Measurements from ENCODE around the gene TALDO1. TPM values are rescaled to one million over a fixed set of nuclear protein-coding genes. Genes with fewer than 3 reads are reported as not detected.

Gene TALDO1
- total and polyA plus RNA-seq, 4 donors: 72.5 to 181 (median 128) TPM

GRCh38 chr11:699753-700152 lies 47.5 kb upstream of the TALDO1 start:
- TF ChIP-seq RAD21 (IDR thresholded peaks at IDR 0.05) (no peak), REST (IDR thresholded peaks at IDR 0.05) (no peak)
- no peaks in the 10 kb centered on the region for H3K27me3 ChIP-seq (ENCODE audit: control insufficient read depth in 4 of 4, insufficient read depth in 4 of 4, low read length in 3 of 4)
- no peak overlapping the region for H3K9ac ChIP-seq (ENCODE audit: low read depth in 1 of 2, low read length in 2 of 2)
- H3K4me1 ChIP-seq (ENCODE audit: control insufficient read depth in 4 of 4, insufficient read depth in 4 of 4, low read length in 3 of 4): peaks cover 18 to 51% (median 31%) of the 10 kb centered on the region in 4 donors
- H3K4me3 ChIP-seq (ENCODE audit: low read depth in 1 of 3, low read length in 3 of 3): no peak overlapping the region
- 98% methylated on average over 1 of the region's 1 CpG for WGBS
- peaks cover 0 to 2% (median 0%) of the 10 kb centered on the region in 4 donors for H3K36me3 ChIP-seq (ENCODE audit: control insufficient read depth in 4 of 4, insufficient read depth in 3 of 4, low read depth in 1 of 4, low read length in 3 of 4)
- no peak for DNase-seq (ENCODE audit: low spot score)
- no peak overlapping the region for H3K27ac ChIP-seq (ENCODE audit: low read depth in 1 of 2, low read length in 2 of 2)
- H3K9me3 ChIP-seq (ENCODE audit: control insufficient read depth in 4 of 4, low read length in 3 of 4): no peaks in the 10 kb centered on the region

- 94% methylated on average over 22 of the region's 22 CpGs for WGBS
- no peaks in the 10 kb centered on the region for H3K27me3 ChIP-seq (ENCODE audit: control insufficient read depth in 4 of 4, insufficient read depth in 4 of 4, low read length in 3 of 4)
- TF ChIP-seq ATF3 (IDR thresholded peaks at IDR 0.05) (no peak), GABPA (IDR thresholded peaks at IDR 0.05 in 1 of 2, conservative IDR thresholded peaks at IDR 0.05 in 1 of 2) (no peak), YY1 (IDR thresholded peaks at IDR 0.05) (no peak), NR2F2 (IDR thresholded peaks at IDR 0.05) (no peak), HNF4A (conservative IDR thresholded peaks at IDR 0.05) (no peak), SP1 (IDR thresholded peaks at IDR 0.05) (no peak), ZBTB33 (IDR thresholded peaks at IDR 0.05) (no peak), CTCF (IDR thresholded peaks at IDR 0.05; ENCODE audit: low read depth, low read length, missing input control) (no peak), TAF1 (conservative IDR thresholded peaks at IDR 0.05) (no peak)
- peak overlapping the region in 1 of 2 donors; percentile 19 for H3K27ac ChIP-seq (ENCODE audit: low read depth in 1 of 2, low read length in 2 of 2)
- DNase-seq (ENCODE audit: low spot score): no peak
- no peak overlapping the region for H3K4me3 ChIP-seq (ENCODE audit: low read depth in 1 of 3, low read length in 3 of 3)
- no peaks in the 10 kb centered on the region for H3K9me3 ChIP-seq (ENCODE audit: control insufficient read depth in 4 of 4, low read length in 3 of 4)
- peaks cover 16 to 52% (median 31%) of the 10 kb centered on the region in 4 donors for H3K4me1 ChIP-seq (ENCODE audit: control insufficient read depth in 4 of 4, insufficient read depth in 4 of 4, low read length in 3 of 4)
- H3K36me3 ChIP-seq (ENCODE audit: control insufficient read depth in 4 of 4, insufficient read depth in 3 of 4, low read depth in 1 of 4, low read length in 3 of 4): peaks cover 0 to 2% (median 0%) of the 10 kb centered on the region in 4 donors
- H3K9ac ChIP-seq (ENCODE audit: low read depth in 1 of 2, low read length in 2 of 2): no peak overlapping the region
Observed at GRCh38 chr11:701741-702461, 45.4 kb upstream of the TALDO1 start.
